Liver (tissue), 9 donors: ENCODE data around the gene DKK2. TPM values are rescaled to one million over a fixed set of nuclear protein-coding genes. Genes with fewer than 3 reads are reported as not detected.

ENCODE experiments used
- DNase-seq: peaks from one replicate; pipeline ENCODE4 v3.0.0-alpha.2; 2017; ENCODE audit warnings: low spot score
- H3K27ac ChIP-seq, 2 donors: one replicate each; pipeline ENCODE4 v1.7.0; 2013; ENCODE audit warnings: inconsistent platforms in 2 of 2, low read length in 2 of 2, control low read depth in 1 of 2, low read depth in 1 of 2, mild to moderate bottlenecking in 1 of 2
- H3K27me3 ChIP-seq, 4 donors: one replicate each; pipeline versions ENCODE4 v1.6.1 to v1.7.0; 2013; ENCODE audit warnings: low read length in 3 of 4, inconsistent platforms in 1 of 4, mild to moderate bottlenecking in 1 of 4, moderate library complexity in 1 of 4; ENCODE audit not compliant: control insufficient read depth in 4 of 4, insufficient read depth in 4 of 4
- H3K36me3 ChIP-seq, 4 donors: one replicate each; pipeline versions ENCODE4 v1.6.1 to v1.7.0; 2013; ENCODE audit warnings: low read length in 3 of 4, mild to moderate bottlenecking in 3 of 4, low read depth in 1 of 4, moderate library complexity in 1 of 4; ENCODE audit not compliant: control insufficient read depth in 4 of 4, insufficient read depth in 3 of 4
- H3K4me1 ChIP-seq, 4 donors: one replicate each; pipeline versions ENCODE4 v1.6.1 to v1.7.0; 2013; ENCODE audit warnings: low read length in 3 of 4, mild to moderate bottlenecking in 3 of 4, moderate library complexity in 1 of 4; ENCODE audit not compliant: control insufficient read depth in 4 of 4, insufficient read depth in 4 of 4
- H3K4me3 ChIP-seq, 3 donors: one replicate each; pipeline versions ENCODE4 v1.6.1 to v1.7.0; 2013; ENCODE audit warnings: low read length in 3 of 3, control low read depth in 1 of 3, low read depth in 1 of 3, mild to moderate bottlenecking in 1 of 3
- H3K9ac ChIP-seq, 2 donors: one replicate each; pipeline ENCODE4 v1.7.0; 2013; ENCODE audit warnings: low read length in 2 of 2, mild to moderate bottlenecking in 2 of 2, moderate library complexity in 2 of 2, control low read depth in 1 of 2, low read depth in 1 of 2
- H3K9me3 ChIP-seq, 4 donors: one replicate each; pipeline versions ENCODE4 v1.6.1 to v1.7.0; 2013; ENCODE audit warnings: low read length in 3 of 4; ENCODE audit not compliant: control insufficient read depth in 4 of 4
- ATF3 ChIP-seq: IDR thresholded peaks from 2 replicates; pipeline ENCODE4 v1.6.1; 2016; ENCODE audit warnings: antibody characterized with exemption
- CTCF ChIP-seq: fragments of 150-350 bp; IDR thresholded peaks from 2 replicates; pipeline ENCODE4 v1.5.1; 2017; ENCODE audit warnings: improper control_type of control experiment, low read depth, low read length; ENCODE audit not compliant: missing input control
- EGR1 ChIP-seq, 2 donors: IDR thresholded peaks; 2 replicates each; pipeline ENCODE4 v1.6.1; 2016 to 2018; ENCODE audit warnings: antibody characterized with exemption in 2 of 2, low read depth in 2 of 2
- FOXA1 ChIP-seq: IDR thresholded peaks from 2 replicates; pipeline ENCODE4 v1.6.1; 2016; ENCODE audit warnings: antibody characterized with exemption
- FOXA2 ChIP-seq: IDR thresholded peaks from 2 replicates; pipeline ENCODE4 v1.6.1; 2016; ENCODE audit warnings: antibody characterized with exemption
- GABPA ChIP-seq, 2 donors: IDR thresholded peaks in 1 of 2; conservative IDR thresholded peaks in 1 of 2; 2 replicates each; pipeline ENCODE4 v1.6.1; 2016; ENCODE audit warnings: antibody characterized with exemption in 2 of 2, mild to moderate bottlenecking in 1 of 2, moderate library complexity in 1 of 2
- HNF4A ChIP-seq, 2 donors: conservative IDR thresholded peaks; 2 replicates each; pipeline ENCODE4 v1.6.1; 2016; ENCODE audit warnings: antibody characterized with exemption in 2 of 2, mild to moderate bottlenecking in 2 of 2
- HNF4G ChIP-seq: IDR thresholded peaks from 2 replicates; pipeline ENCODE4 v1.6.1; 2016; ENCODE audit warnings: antibody characterized with exemption
- JUND ChIP-seq, 2 donors: IDR thresholded peaks; 2 replicates each; pipeline ENCODE4 v1.6.1; 2016; ENCODE audit warnings: antibody characterized with exemption in 2 of 2
- NR2F2 ChIP-seq: IDR thresholded peaks from 2 replicates; pipeline ENCODE4 v1.6.1; 2016; ENCODE audit warnings: antibody characterized with exemption
- RAD21 ChIP-seq, 2 donors: IDR thresholded peaks; 2 replicates each; pipeline ENCODE4 v1.6.1; 2016; ENCODE audit warnings: antibody characterized with exemption in 2 of 2, mild to moderate bottlenecking in 2 of 2
- REST ChIP-seq: IDR thresholded peaks from 2 replicates; pipeline ENCODE4 v1.6.1; 2016; ENCODE audit warnings: antibody characterized with exemption, mild to moderate bottlenecking
- RXRA ChIP-seq, 2 donors: IDR thresholded peaks; 2 replicates each; pipeline ENCODE4 v1.6.1; 2017 to 2018; ENCODE audit warnings: antibody characterized with exemption in 2 of 2, mild to moderate bottlenecking in 1 of 2
- SP1 ChIP-seq: IDR thresholded peaks from 2 replicates; pipeline ENCODE4 v1.6.1; 2018; ENCODE audit warnings: antibody characterized with exemption, mild to moderate bottlenecking
- TAF1 ChIP-seq: conservative IDR thresholded peaks from 2 replicates; pipeline ENCODE4 v1.6.1; 2016; ENCODE audit warnings: antibody characterized with exemption, mild to moderate bottlenecking
- YY1 ChIP-seq: IDR thresholded peaks from 2 replicates; pipeline ENCODE4 v1.6.1; 2016; ENCODE audit warnings: antibody characterized with exemption, mild to moderate bottlenecking
- ZBTB33 ChIP-seq: IDR thresholded peaks from 2 replicates; pipeline ENCODE4 v1.6.1; 2016; ENCODE audit warnings: antibody characterized with exemption
- WGBS: extraction: QIAGEN DNeasy Blood & Tissue Kit; methylation state at CpG from one replicate; pipeline ENCODE4 v1.1.7; 2013; 5-methylcytosine and 5-hydroxymethylcytosine counted together
- polyA plus RNA-seq, 2 donors: library from polyadenylated mRNA; stranded (reverse) in 1 of 2; unstranded in 1 of 2; fragments of 200-250 nt in 1 of 2; fragments of >200 nt in 1 of 2; fragmentation: Nextera tagmentation in 1 of 2; extraction: Ambion mirVana in 1 of 2; gene quantifications; one replicate each; pipeline versions ENCODE4 v1.2.1 to v1.2.3, GENCODE V29; 2013 to 2015
- total RNA-seq, 2 donors: library from RNA; depleted of rRNA; stranded (reverse); fragments of >200 nt; gene quantifications; one replicate each; pipeline ENCODE4 v1.2.3, GENCODE V29; 2014
- TF ChIP-seq, protein P1 (sequence below): IDR thresholded peaks from 2 replicates; pipeline ENCODE4 v1.6.1; 2016; ENCODE audit warnings: antibody characterized with exemption
- donor health status: healthy.
- donor health status: healthy.
- donor health status: healthy.
- donor health status: healthy.
- donor health status: healthy.

Gene DKK2
- total and polyA plus RNA-seq, 4 donors = 0.07 to 0.33 (median 0.21) TPM

DNA sequence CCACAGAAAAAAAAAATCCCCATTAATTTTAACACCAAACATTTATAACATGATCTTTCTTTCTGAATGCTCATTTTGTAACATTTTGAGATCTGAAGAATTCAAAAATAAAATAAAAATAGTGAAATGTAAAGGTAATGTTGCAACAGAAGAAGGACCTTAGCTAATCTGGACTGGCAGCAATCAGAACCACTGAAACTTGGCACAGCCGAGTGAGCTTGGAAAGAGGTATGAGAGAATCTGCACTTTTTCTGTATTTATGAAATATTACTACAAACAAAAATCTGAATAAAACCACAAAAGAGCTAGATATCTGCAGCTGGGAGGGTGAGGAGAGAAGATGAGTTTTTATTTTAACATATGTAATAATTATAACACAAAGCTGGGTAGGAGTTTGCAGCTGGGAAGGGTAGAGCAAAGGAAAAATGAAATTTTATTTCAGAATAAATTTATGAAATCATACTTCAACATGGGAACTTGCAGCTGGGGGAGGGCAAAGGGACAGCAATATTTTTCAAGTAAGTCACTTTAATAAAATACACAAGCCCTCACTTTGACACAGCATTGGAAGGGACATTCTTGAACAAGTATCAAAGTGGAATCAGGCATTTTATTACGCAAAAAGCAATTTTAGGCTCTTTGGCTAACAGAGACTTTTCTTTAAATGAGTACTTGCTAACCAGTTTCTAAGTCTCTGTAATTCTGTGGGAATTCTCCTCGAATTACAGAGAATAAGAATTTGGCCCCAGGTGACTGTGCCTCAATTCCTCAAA lies 26.7 kb downstream of the DKK2 start:
- Histone ChIP-seq H3K27ac (no peak overlapping the region), H3K9ac (no peak overlapping the region), H3K36me3 (no peaks in the 10 kb centered on the region), H3K4me1 (no peaks in the 10 kb centered on the region), H3K9me3 (no peaks in the 10 kb centered on the region), H3K4me3 (no peak overlapping the region), H3K27me3 (no peaks in the 10 kb centered on the region)
- TF ChIP-seq RXRA (IDR thresholded peaks at IDR 0.05) = no peak
- TF ChIP-seq FOXA2 = no peak
- no peak for TF ChIP-seq HNF4A (conservative IDR thresholded peaks at IDR 0.05)
- no peak for TF ChIP-seq JUND (IDR thresholded peaks at IDR 0.05)
- no peak for TF ChIP-seq RAD21 (IDR thresholded peaks at IDR 0.05)
- no peak for TF ChIP-seq TAF1
- WGBS = 68% methylated on average over 3 of the region's 3 CpGs
- DNase-seq = no peak

DNA sequence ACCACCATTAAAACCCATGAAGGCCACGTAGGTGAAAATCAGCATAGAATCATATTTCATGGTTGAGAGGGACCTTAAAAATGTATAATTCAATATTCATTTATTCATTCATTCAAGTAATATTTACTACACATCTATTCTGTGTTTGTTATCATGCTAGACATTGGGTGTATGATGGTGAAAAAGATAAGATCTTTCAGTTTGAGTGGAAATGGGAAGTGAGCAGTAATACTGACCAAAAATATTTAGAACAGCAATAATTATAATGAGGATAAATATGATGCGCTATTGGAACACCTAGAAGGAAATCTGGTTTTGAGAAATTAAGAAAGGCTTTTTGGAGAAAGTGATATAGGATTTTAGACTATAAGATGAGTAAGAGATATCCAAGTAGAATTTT lies 28.0 kb downstream of the DKK2 start:
- TF ChIP-seq EGR1 (IDR thresholded peaks at IDR 0.05; ENCODE audit: low read depth in 2 of 2) (no peak), HNF4G (no peak), TAF1 (no peak), HNF4A (conservative IDR thresholded peaks at IDR 0.05) (no peak), RXRA (IDR thresholded peaks at IDR 0.05) (no peak), REST (no peak), CTCF (no peak), SP1 (no peak), JUND (IDR thresholded peaks at IDR 0.05) (no peak), FOXA1 (no peak), ZBTB33 (no peak), NR2F2 (no peak), YY1 (no peak), ATF3 (no peak), FOXA2 (no peak), RAD21 (IDR thresholded peaks at IDR 0.05) (no peak), GABPA (IDR thresholded peaks at IDR 0.05 in 1 of 2, conservative IDR thresholded peaks at IDR 0.05 in 1 of 2) (no peak)
- TF ChIP-seq, protein P1, sequence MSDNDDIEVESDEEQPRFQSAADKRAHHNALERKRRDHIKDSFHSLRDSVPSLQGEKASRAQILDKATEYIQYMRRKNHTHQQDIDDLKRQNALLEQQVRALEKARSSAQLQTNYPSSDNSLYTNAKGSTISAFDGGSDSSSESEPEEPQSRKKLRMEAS = no peak
- no peaks in the 10 kb centered on the region for H3K36me3 ChIP-seq
- H3K9me3 ChIP-seq = no peaks in the 10 kb centered on the region
- H3K4me1 ChIP-seq = no peaks in the 10 kb centered on the region
- no peak for DNase-seq
- H3K27ac ChIP-seq = no peak overlapping the region
- 75% methylated on average over 2 of the region's 2 CpGs for WGBS
- no peak overlapping the region for H3K9ac ChIP-seq
- H3K27me3 ChIP-seq = no peaks in the 10 kb centered on the region
- no peak overlapping the region for H3K4me3 ChIP-seq
